Measurements from ENCODE around the gene SELENOV.

SELENOV gene

GRCh38 chr19:39518458-39518857 is 3.5 kb downstream of the SELENOV start:
- in situ Hi-C loops (cut with MboI; ENCODE audit: low sequenced_read_pairs): no loop called here

GRCh38 chr19:39518975-39519374 is 4.0 kb downstream of the SELENOV start:
- in situ Hi-C loops (cut with MboI; ENCODE audit: low sequenced_read_pairs): no loop called here

- in situ Hi-C loops (cut with MboI; ENCODE audit: low sequenced_read_pairs): no loop called here
Measured at GRCh38 chr19:39520541-39521484, 5.9 kb downstream of the SELENOV start.

- in situ Hi-C loops (cut with MboI; ENCODE audit: low sequenced_read_pairs): no loop called here
Measured at GRCh38 chr19:39524495-39524894, 9.6 kb downstream of the SELENOV start.

GRCh38 chr19:39525205-39525604 is 10.3 kb downstream of the SELENOV start:
- in situ Hi-C loops (cut with MboI; ENCODE audit: low sequenced_read_pairs): loop anchor here (25.0 kb wide), 1 partner anchor 413 kb away; no protein-coding TSS in a partner anchor

- in situ Hi-C loops (cut with MboI; ENCODE audit: low sequenced_read_pairs): loop anchor here (25.0 kb wide), 1 partner anchor 420 kb away; no protein-coding TSS in a partner anchor
Measured at GRCh38 chr19:39531834-39532232, 16.9 kb downstream of the SELENOV start.

GRCh38 chr19:39532233-39533002 is 17.5 kb downstream of the SELENOV start, which contains the start of gene EID2B:
TSS of gene EID2B (minus strand) at chr19:39532852. CDS start at chr19:39532802, 50 bp downstream.
- in situ Hi-C loops (cut with MboI; ENCODE audit: low sequenced_read_pairs): loop anchor here (25.0 kb wide), 1 partner anchor 420 kb away; no protein-coding TSS in a partner anchor

- in situ Hi-C loops (cut with MboI; ENCODE audit: low sequenced_read_pairs): loop anchor here (25.0 kb wide), 1 partner anchor 421 kb away; no protein-coding TSS in a partner anchor
Measured at GRCh38 chr19:39533003-39533512, 18.1 kb downstream of the SELENOV start.

- in situ Hi-C loops (cut with MboI; ENCODE audit: low sequenced_read_pairs): loop anchor here (25.0 kb wide), 1 partner anchor 421 kb away; no protein-coding TSS in a partner anchor
Measured at GRCh38 chr19:39533791-39534190, 18.9 kb downstream of the SELENOV start.

- in situ Hi-C loops (cut with MboI; ENCODE audit: low sequenced_read_pairs): loop anchor here (25.0 kb wide), 1 partner anchor 427 kb away; no protein-coding TSS in a partner anchor
Measured at GRCh38 chr19:39539165-39539517, 24.2 kb downstream of the SELENOV start.

- in situ Hi-C loops (cut with MboI; ENCODE audit: low sequenced_read_pairs): loop anchor here (25.0 kb wide), 1 partner anchor 427 kb away; no protein-coding TSS in a partner anchor
Measured at GRCh38 chr19:39539518-39540332, 24.8 kb downstream of the SELENOV start, which contains the start of gene EID2. TSS of gene EID2 (minus strand) at chr19:39540161. CDS start at chr19:39540079, 82 bp downstream.

- in situ Hi-C loops (cut with MboI; ENCODE audit: low sequenced_read_pairs): loop anchor here (25.0 kb wide), 1 partner anchor 428 kb away; no protein-coding TSS in a partner anchor
Measured at GRCh38 chr19:39540333-39540673, 25.4 kb downstream of the SELENOV start.

GRCh38 chr19:39542206-39542605 is 27.3 kb downstream of the SELENOV start:
- in situ Hi-C loops (cut with MboI; ENCODE audit: low sequenced_read_pairs): loop anchor here (25.0 kb wide), 1 partner anchor 430 kb away; no protein-coding TSS in a partner anchor

- in situ Hi-C loops (cut with MboI; ENCODE audit: low sequenced_read_pairs): loop anchor here (25.0 kb wide), 1 partner anchor 431 kb away; no protein-coding TSS in a partner anchor
Measured at GRCh38 chr19:39543477-39543857, 28.5 kb downstream of the SELENOV start.

- in situ Hi-C loops (cut with MboI; ENCODE audit: low sequenced_read_pairs): loop anchor here (25.0 kb wide), 1 partner anchor 432 kb away; no protein-coding TSS in a partner anchor
Measured at GRCh38 chr19:39544226-39544903, 29.4 kb downstream of the SELENOV start.

GRCh38 chr19:39544911-39545310 is 30.0 kb downstream of the SELENOV start:
- in situ Hi-C loops (cut with MboI; ENCODE audit: low sequenced_read_pairs): loop anchor here (25.0 kb wide), 1 partner anchor 433 kb away; no protein-coding TSS in a partner anchor

GRCh38 chr19:39546599-39546998 is 31.7 kb downstream of the SELENOV start:
- in situ Hi-C loops (cut with MboI; ENCODE audit: low sequenced_read_pairs): loop anchor here (25.0 kb wide), 1 partner anchor 434 kb away; no protein-coding TSS in a partner anchor

- in situ Hi-C loops (cut with MboI; ENCODE audit: low sequenced_read_pairs): no loop called here
Measured at GRCh38 chr19:39550197-39550596, 35.3 kb downstream of the SELENOV start.

GRCh38 chr19:39553082-39553652 is 38.2 kb downstream of the SELENOV start:
- in situ Hi-C loops (cut with MboI; ENCODE audit: low sequenced_read_pairs): no loop called here

Measured in HL-60/S4 treated with phorbol 12-myristate 13-acetate at 8.2 ng/mL for 4 days and 3 days (cell line).